Small intestine (tissue), 7 donors: Measurements from ENCODE around the gene OR2S2. TPM values are rescaled to one million over a fixed set of nuclear protein-coding genes. Genes with fewer than 3 reads are reported as not detected.

Experiments used
- DNase-seq, 2 donors: peaks; one replicate each; pipeline versions ENCODE4 v3.0.0 to v3.0.0-alpha.2; 2013
- FAIRE-seq: peaks from 2 replicates; lab custom pipeline; 2012; peaks lifted over from hg19 to GRCh38; lab: Jason Lieb, UNC
- H3K27ac ChIP-seq, 3 donors: one replicate each; pipeline ENCODE4 v1.5.1; 2013; ENCODE audit warnings: low read length in 2 of 3, mild to moderate bottlenecking in 2 of 3, control low read depth in 1 of 3, inconsistent platforms in 1 of 3, low read depth in 1 of 3, moderate library complexity in 1 of 3
- H3K27me3 ChIP-seq, 3 donors: one replicate each; pipeline ENCODE4 v1.6.1; 2013; ENCODE audit warnings: low read length in 3 of 3, inconsistent platforms in 1 of 3; ENCODE audit not compliant: control insufficient read depth in 3 of 3, insufficient read depth in 3 of 3
- H3K36me3 ChIP-seq, 3 donors: one replicate each; pipeline ENCODE4 v1.6.1; 2013; ENCODE audit warnings: low read length in 3 of 3, inconsistent platforms in 1 of 3, low read depth in 1 of 3, mild to moderate bottlenecking in 1 of 3, moderate library complexity in 1 of 3; ENCODE audit not compliant: control insufficient read depth in 3 of 3, insufficient read depth in 2 of 3
- H3K4me1 ChIP-seq, 3 donors: one replicate each; pipeline ENCODE4 v1.6.1; 2013; ENCODE audit warnings: low read length in 2 of 3, inconsistent platforms in 1 of 3, low read depth in 1 of 3, mild to moderate bottlenecking in 1 of 3, moderate library complexity in 1 of 3; ENCODE audit not compliant: control insufficient read depth in 3 of 3, insufficient read depth in 2 of 3
- H3K4me3 ChIP-seq, 3 donors: one replicate each; pipeline ENCODE4 v1.5.1; 2013; ENCODE audit warnings: low read length in 3 of 3, control low read depth in 1 of 3, inconsistent platforms in 1 of 3, low read depth in 1 of 3, mild to moderate bottlenecking in 1 of 3, moderate library complexity in 1 of 3
- H3K9me3 ChIP-seq, 2 donors: one replicate each; pipeline ENCODE4 v1.6.1; 2013; ENCODE audit warnings: low read depth in 1 of 2, low read length in 1 of 2; ENCODE audit not compliant: control insufficient read depth in 2 of 2, insufficient read depth in 1 of 2
- WGBS, 3 donors: extraction: QIAGEN DNeasy Blood & Tissue Kit; methylation state at CpG; one replicate each; pipeline ENCODE4 v1.1.7; 2013; 5-methylcytosine and 5-hydroxymethylcytosine counted together
- polyA plus RNA-seq, 4 donors: library from polyadenylated mRNA; stranded (reverse) in 3 of 4; unstranded in 1 of 4; fragments of 200-250 nt in 3 of 4; fragments of 120-200 nt in 1 of 4; gene quantifications; one replicate each; pipeline versions ENCODE4 v1.2.1 to v1.2.3, GENCODE V29; 2013
- donor health status: healthy with polysubstance abuse.
- donor health status: control.
- donor health status: control.
- donor health status: Bipolar disorder and iron deficiency.
- donor health status: healthy.

OR2S2 gene
- polyA plus RNA-seq, 4 donors, result 0.06 TPM; not detected in 3

DNA sequence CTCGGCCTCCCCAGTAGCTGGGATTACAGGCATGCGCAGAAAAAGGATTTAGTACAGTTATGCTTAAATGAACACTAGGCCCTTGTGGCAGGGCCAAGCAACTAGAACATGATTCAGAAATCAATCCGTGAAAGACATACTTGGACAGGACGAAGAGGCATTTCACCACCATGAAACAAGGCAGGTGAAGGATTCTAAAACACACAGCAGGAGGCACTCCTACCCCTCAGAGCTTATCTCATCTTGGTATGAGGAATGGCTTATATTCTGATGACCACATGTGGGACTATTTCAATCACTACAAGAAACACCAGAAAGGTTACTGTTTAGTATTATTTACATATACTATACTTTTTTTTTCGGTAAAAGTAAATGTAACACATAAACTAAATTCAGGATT, 15.7 kb downstream of the OR2S2 start:
- Histone ChIP-seq H3K9me3 (no peaks in the 10 kb centered on the region), H3K4me3 (no peak overlapping the region), H3K27me3 (no peaks in the 10 kb centered on the region), H3K4me1 (peaks cover 11 to 36% (median 11%) of the 10 kb centered on the region in 3 donors), H3K27ac (no peak overlapping the region), H3K36me3 (no peaks in the 10 kb centered on the region)
- no peak for DNase-seq
- WGBS, 3 donors, result 89 to 92% (median 90%) methylated on average over 5 of the region's 5 CpGs
- no peak for FAIRE-seq

DNA sequence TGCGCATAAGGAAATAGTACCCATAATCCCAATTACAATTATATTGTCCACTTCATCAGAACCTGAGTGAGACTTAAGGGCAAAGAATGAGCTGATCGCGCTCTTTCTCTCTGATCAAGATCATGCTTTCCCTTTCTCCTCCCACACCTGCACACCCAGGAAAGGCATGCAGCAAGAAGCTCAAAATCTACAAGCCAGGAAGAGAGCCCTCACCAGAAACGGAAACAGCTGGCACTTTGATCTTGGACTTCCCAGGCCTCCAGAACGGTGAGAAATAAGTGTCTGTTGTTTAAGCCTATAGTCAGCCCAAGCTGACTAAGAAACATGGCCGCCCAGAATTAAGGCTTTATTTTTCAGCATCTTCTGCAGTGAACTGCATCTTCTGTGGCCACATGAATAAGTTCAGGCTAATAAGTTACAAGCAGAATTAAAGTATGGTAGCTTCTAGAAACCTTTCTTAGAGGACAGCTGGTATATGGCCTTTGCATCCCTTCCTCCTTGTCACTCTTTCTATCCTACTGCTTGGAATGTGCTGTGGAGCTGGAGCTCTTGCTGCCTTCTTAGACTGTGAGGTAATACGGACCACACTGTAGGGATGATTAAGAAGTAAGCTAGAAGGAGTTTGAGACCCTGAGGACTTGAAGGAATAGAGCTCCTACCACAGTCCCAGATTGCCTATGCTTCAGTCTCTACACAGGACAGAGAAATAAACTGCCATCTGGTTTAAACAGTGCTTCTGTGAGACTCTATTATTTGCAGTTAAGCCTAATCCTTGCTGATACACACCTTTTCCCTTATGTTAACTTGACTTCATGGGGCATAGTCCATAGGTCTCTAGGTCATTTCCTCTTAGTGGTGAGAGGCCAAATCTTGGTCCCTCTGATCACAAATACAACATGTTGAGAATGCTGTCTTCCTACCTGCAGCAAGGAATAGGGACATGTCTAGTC, 17.2 kb downstream of the OR2S2 start:
- 25 to 50% (median 33%) methylated on average over 7 of the region's 7 CpGs for WGBS, 3 donors
- H3K4me1 ChIP-seq, result peaks cover 11 to 36% (median 11%) of the 10 kb centered on the region in 3 donors
- FAIRE-seq (no peak), DNase-seq (peak; percentile 62 to 82)
- no peaks in the 10 kb centered on the region for H3K36me3 ChIP-seq
- no peaks in the 10 kb centered on the region for H3K27me3 ChIP-seq
- peaks cover 0 to 4% of the 10 kb centered on the region in 2 donors for H3K9me3 ChIP-seq
- no peak overlapping the region for H3K4me3 ChIP-seq
- peak overlapping the region; percentile 61 to 79 (median 76) for H3K27ac ChIP-seq

DNA sequence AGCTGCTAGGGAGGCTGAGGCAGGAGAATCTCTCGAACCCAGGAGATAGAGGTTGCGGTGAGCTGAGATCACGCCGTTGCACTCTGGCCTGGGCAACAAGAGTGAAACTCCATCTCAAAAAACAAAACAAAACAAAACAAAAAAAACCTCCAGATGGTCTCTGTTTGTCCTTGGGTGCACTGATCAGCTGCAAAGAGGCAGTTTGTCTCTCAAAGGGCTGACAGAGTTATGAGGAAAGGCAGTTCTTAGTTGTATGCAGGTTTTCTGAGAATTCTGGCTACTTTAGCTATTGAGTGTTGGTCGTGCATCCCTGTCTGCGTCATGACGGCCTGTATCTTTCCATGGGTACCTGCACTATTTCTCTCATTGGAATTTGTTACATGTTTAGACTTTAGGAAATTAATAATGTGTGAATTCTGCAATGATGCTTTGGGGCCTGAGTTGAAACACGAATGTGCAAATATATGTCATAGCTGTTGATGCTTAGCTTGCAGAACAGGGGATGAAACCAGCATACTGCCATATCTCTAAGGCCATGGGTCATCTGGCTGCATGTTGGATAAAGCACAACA, 18.2 kb downstream of the OR2S2 start:
- no peaks in the 10 kb centered on the region for H3K27me3 ChIP-seq
- H3K9me3 ChIP-seq, result peaks cover 0 to 4% of the 10 kb centered on the region in 2 donors
- H3K4me3 ChIP-seq, result no peak overlapping the region
- FAIRE-seq (no peak), DNase-seq (no peak)
- H3K27ac ChIP-seq, result peak overlapping the region in 1 of 3 donors; percentile 61
- no peaks in the 10 kb centered on the region for H3K36me3 ChIP-seq
- WGBS, 3 donors, result 90 to 92% (median 91%) methylated on average over 8 of the region's 8 CpGs
- peaks cover 6 to 27% (median 7%) of the 10 kb centered on the region in 3 donors for H3K4me1 ChIP-seq

DNA sequence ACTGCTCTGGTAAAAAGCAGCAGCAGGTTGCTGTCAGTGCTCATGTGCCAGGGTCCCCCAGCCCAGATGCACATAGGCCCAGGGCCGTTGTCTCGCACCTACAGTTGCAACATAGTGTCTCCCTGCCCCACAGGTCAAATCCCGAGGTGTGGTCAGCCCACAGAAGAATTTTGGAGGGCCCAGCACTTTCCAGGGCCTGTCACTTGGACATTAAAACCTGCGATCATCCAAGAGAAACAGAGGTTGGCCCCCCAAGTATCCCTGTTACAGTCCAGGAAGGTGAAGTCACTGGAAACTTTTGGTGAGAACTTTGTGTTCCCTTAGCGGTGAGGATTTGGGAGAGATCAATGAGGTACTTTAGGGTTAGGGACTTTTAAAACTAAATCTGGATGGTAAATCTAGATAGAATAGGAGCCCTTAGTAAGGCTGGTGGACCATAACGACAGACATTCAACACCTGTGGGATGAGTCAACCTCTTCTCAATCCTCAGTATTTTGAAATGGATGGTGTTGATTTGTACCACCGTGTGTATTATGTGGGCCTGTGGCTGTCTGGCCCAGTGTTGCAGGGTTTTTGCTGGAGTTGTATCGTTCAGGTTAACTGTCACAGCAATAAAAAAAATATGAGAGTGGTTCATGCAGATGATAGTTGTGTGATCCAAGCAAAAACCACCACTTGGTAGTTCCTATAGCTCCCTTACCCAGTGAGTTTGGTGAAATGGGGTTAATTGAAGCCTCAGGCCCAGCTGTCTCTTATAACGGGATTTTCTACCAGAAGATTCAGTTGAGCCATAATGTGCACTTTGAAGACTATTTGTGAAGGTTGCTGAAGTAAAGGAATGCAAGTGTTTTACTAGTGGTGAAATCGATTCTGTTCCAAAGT, 19.2 kb downstream of the OR2S2 start:
- DNase-seq (no peak), FAIRE-seq (no peak)
- 85 to 91% (median 85%) methylated on average over 10 of the region's 10 CpGs for WGBS, 3 donors
- H3K27ac ChIP-seq, result no peak overlapping the region
- no peak overlapping the region for H3K4me3 ChIP-seq
- peaks cover 6 to 18% (median 7%) of the 10 kb centered on the region in 3 donors for H3K4me1 ChIP-seq
- H3K9me3 ChIP-seq, result peaks cover 0 to 4% of the 10 kb centered on the region in 2 donors
- H3K36me3 ChIP-seq, result no peaks in the 10 kb centered on the region
- H3K27me3 ChIP-seq, result no peaks in the 10 kb centered on the region

DNA sequence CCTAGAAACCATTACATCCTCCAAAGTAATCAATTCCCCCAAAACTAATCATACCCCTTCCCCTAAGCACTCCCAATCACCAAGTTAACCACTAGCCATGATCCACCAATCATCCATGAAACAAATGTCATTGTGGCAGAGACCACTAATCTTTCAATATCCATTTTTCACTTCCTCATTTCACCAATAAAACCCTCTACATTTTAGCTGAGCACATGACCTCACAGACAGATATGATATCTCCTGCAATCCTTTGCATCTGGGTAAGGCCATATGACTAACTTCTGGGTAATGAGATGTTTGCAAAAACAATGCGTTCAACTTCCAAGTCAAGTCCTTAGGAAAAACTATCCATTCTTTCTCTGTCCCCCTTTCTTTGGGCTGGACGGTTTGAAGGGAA, 20.7 kb downstream of the OR2S2 start:
- no peak overlapping the region for H3K4me3 ChIP-seq
- 64 to 78% (median 65%) methylated on average over 2 of the region's 2 CpGs for WGBS, 3 donors
- no peak for FAIRE-seq

DNA sequence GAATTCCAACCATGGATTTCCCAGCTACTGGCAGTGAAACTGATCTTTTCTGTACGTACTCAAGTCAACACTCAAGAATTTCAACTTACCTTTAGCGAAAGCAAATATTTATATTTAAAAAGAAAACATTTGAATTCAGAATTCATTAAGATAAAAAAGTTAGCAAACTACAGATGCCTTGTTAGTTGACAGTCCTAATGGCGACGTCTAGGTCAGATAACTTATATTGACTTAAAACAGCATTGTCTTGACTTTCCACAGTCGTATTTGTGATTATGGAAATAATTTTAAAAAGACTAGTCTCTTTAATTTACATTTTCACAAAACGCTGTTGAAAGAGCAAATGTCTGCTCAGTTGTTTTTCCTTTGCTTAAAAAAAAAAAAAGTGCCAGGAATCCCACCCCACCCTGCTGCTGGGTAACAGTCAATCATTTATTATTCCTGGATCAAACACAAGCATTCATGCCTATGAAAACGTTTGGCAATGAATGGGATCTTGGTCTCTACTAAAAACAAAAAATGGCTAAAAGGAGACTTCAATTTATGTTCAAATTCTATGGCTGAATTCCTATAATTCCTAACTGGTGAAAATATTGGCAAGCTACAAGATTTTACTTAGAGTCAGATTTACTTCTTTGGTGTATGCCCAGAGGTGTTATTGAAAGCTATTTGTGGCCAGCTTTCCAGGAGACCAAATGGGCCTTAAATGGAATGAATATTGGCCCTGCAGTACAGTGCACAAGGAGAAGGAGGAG, 22.0 kb downstream of the OR2S2 start:
- Histone ChIP-seq H3K9me3 (peaks cover 0 to 4% of the 10 kb centered on the region in 2 donors), H3K27me3 (no peaks in the 10 kb centered on the region), H3K4me3 (no peak overlapping the region), H3K36me3 (no peaks in the 10 kb centered on the region), H3K4me1 (peaks cover 6 to 21% (median 7%) of the 10 kb centered on the region in 3 donors), H3K27ac (no peak overlapping the region)
- FAIRE-seq, result peak; percentile 26
- DNase-seq, result no peak
- 55 to 69% (median 57%) methylated on average over 7 of the region's 7 CpGs for WGBS, 3 donors

More for the DNA sequence above, 20.7 kb downstream of the OR2S2 start:
- H3K27me3 ChIP-seq, result no peaks in the 10 kb centered on the region
- H3K4me1 ChIP-seq, result peaks cover 6 to 18% (median 7%) of the 10 kb centered on the region in 3 donors
- no peaks in the 10 kb centered on the region for H3K36me3 ChIP-seq
- no peak for DNase-seq
- peaks cover 0 to 4% of the 10 kb centered on the region in 2 donors for H3K9me3 ChIP-seq
- no peak overlapping the region for H3K27ac ChIP-seq

DNA sequence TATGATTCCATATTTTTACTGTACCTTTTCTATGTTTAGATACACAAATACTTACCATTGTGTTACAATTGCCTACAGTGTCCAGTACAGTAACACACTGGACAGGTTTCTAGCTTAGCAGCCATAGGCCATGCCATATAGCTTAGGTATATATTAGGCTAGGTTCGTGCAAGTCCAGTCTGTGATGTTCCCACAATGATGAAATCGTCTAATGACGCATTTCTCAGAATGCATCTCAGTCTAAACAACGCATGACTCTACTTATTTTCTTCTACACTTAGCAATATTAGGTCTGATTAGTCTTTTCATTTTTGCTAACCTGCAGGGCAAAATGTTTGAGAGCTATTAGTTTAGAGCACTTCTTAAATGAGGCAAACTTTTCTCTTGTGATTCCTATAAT, 22.7 kb downstream of the OR2S2 start:
- DNase-seq, result no peak
- H3K36me3 ChIP-seq, result no peaks in the 10 kb centered on the region
- no peak overlapping the region for H3K27ac ChIP-seq
- 94 to 97% (median 97%) methylated on average over 4 of the region's 4 CpGs for WGBS, 3 donors
- H3K4me1 ChIP-seq, result peaks cover under 1 to 14% (median 4%) of the 10 kb centered on the region in 3 donors
- no peaks in the 10 kb centered on the region for H3K27me3 ChIP-seq
- FAIRE-seq, result no peak
- H3K4me3 ChIP-seq, result no peak overlapping the region
- H3K9me3 ChIP-seq, result peaks cover 0 to 4% of the 10 kb centered on the region in 2 donors
